ENCODE measurements around the gene C1QTNF7.

C1QTNF7 gene

DNA sequence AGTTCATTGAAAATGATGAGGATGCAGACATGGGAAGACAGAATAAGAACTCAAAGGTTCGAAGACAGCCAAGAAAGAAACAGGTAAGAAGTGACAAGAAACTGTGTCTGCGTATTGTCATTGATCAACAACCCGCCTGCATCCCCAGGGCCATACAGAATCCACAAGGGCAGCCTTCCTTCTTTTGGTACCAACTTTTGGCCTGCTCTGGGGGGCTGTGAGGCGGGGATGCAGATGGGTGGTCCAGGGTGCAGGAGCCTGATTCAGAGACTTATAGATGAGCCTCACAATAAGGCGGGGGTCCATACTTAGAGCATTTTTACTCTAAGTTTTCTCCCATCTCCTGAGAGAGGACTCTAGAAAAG, 50.9 kb downstream of the C1QTNF7 start:
- TF ChIP-seq CTCF (IDR thresholded peaks at IDR 0.05) (no peak), ZFX (IDR thresholded peaks at IDR 0.05; ENCODE audit: borderline replicate concordance) (no peak)
- no peak overlapping the region for H3K27ac ChIP-seq

- no peak overlapping the region for H3K27ac ChIP-seq
- no peak for TF ChIP-seq ZFX (IDR thresholded peaks at IDR 0.05; ENCODE audit: borderline replicate concordance)
- TF ChIP-seq CTCF (IDR thresholded peaks at IDR 0.05), result peak; percentile 63
Observed at GRCh38 chr4:15479089-15479912, 51.5 kb downstream of the C1QTNF7 start.

DNA sequence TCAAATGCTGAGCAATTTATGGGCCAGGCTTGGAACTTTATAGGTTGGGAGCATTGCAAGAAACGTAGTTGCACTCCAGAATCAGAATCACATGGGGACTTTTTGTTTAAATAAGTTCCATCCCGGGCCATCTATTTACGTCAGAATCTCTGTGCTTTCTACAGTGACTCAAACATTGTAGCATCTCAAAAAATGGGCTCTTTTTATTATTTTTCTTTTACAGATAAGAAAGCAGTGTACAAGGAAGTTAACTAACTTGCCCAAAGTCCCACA, 52.0 kb downstream of the C1QTNF7 start:
- no peak overlapping the region for H3K27ac ChIP-seq
- no peak for TF ChIP-seq ZFX (IDR thresholded peaks at IDR 0.05; ENCODE audit: borderline replicate concordance)
- no peak for TF ChIP-seq CTCF (IDR thresholded peaks at IDR 0.05)

- H3K27ac ChIP-seq, result no peak overlapping the region
- TF ChIP-seq CTCF (IDR thresholded peaks at IDR 0.05), result no peak
Observed at GRCh38 chr4:15481961-15482745, 54.3 kb downstream of the C1QTNF7 start.

DNA sequence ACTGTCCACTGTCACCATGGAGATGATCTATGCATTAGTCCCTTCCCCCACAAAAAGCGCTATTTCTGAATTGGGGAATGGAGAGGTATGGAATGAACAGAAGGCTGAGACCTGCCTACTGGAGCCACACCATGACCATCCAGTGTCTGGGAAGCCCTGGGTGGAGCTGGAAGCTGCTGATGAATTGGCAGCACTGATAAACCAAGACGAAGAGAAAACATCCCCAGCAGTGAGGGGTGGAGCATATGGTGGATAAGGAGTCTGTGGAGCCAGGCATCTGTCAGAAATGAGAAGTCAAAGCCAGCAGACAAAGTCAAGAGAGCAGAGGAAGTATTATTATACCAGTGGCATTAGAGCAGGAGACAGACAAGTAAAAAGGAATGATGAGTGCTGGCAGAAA, 55.0 kb downstream of the C1QTNF7 start:
- no peak for TF ChIP-seq CTCF (IDR thresholded peaks at IDR 0.05)
- TF ChIP-seq ZFX (IDR thresholded peaks at IDR 0.05; ENCODE audit: borderline replicate concordance), result no peak
- no peak overlapping the region for H3K27ac ChIP-seq

DNA sequence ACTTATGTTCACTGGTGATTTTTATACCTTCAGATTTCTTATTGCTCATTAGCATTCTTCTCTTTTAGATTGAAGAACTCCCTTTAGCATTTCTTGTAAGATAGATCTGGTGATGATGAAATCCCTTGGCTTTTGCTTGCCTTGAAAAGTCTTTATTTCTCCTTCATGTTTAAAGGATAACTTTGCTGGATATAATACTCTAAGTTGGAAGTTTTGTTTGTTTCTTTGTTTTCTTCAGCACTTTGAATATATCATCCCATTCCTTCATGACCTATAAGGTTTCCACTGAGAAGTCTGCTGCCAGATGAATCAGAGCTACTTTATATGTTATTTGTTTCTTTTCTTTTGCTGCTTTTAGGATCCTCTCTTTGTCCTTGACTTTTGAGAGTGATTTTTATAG, 60.3 kb downstream of the C1QTNF7 start:
- no peak overlapping the region for H3K27ac ChIP-seq
- TF ChIP-seq CTCF (IDR thresholded peaks at IDR 0.05) (no peak), ZFX (IDR thresholded peaks at IDR 0.05; ENCODE audit: borderline replicate concordance) (no peak)

Measured in 22Rv1 (cell line).